CD14-positive monocyte (primary cell): Measurements from ENCODE around the gene ANO2. TPM values are rescaled to one million over a fixed set of nuclear protein-coding genes. Genes with fewer than 3 reads are reported as not detected.

ENCODE experiments used
- DNase-seq, 3 donors: peaks; one replicate each; pipeline ENCODE4 v3.0.0-alpha.2; 2011 to 2022
- H2AFZ ChIP-seq: 2 replicates; pipeline ENCODE4 v1.6.0; 2012; ENCODE audit warnings: mild to moderate bottlenecking, low read depth, low read length, inconsistent platforms; ENCODE audit not compliant: insufficient read depth, poor library complexity, severe bottlenecking
- H3K27ac ChIP-seq, 2 donors: 1 replicate in 1 of 2; 2 replicates in 1 of 2; pipeline ENCODE4 v1.5.1; 2012 to 2013; ENCODE audit warnings: low read length in 2 of 2, control low read depth in 1 of 2, inconsistent platforms in 1 of 2, low read depth in 1 of 2, mild to moderate bottlenecking in 1 of 2
- H3K27me3 ChIP-seq, 2 donors: one replicate each; pipeline versions ENCODE4 v1.6.0 to v1.6.1; 2011 to 2013; ENCODE audit warnings: low read length in 2 of 2; ENCODE audit not compliant: control insufficient read depth in 2 of 2, insufficient read depth in 2 of 2
- H3K36me3 ChIP-seq, 2 donors: replicated peaks in 1 of 2; 1 replicate in 1 of 2; 2 replicates in 1 of 2; pipeline versions ENCODE4 v1.5.1 to v1.6.1; 2012 to 2013; ENCODE audit warnings: low read length in 2 of 2, control low read depth in 1 of 2, inconsistent platforms in 1 of 2, mild to moderate bottlenecking in 1 of 2; ENCODE audit not compliant: insufficient read depth in 2 of 2, control insufficient read depth in 1 of 2
- H3K4me1 ChIP-seq, 2 donors: 1 replicate in 1 of 2; 2 replicates in 1 of 2; pipeline versions ENCODE4 v1.5.1 to v1.6.1; 2012 to 2013; ENCODE audit warnings: low read length in 2 of 2, control low read depth in 1 of 2, inconsistent platforms in 1 of 2, mild to moderate bottlenecking in 1 of 2, moderate library complexity in 1 of 2; ENCODE audit not compliant: insufficient read depth in 2 of 2, control insufficient read depth in 1 of 2
- H3K4me2 ChIP-seq: replicated peaks from 2 replicates; pipeline ENCODE3; 2012; ENCODE audit warnings: low read length, moderate library complexity, mild to moderate bottlenecking; ENCODE audit not compliant: poor library complexity, severe bottlenecking; ENCODE audit errors: extremely low read depth
- H3K4me3 ChIP-seq, 3 experiments: fragments of 200-600 bp in 1 of 3; sonication (generic) in 1 of 3; replicated peaks in 1 of 3; 1 replicate in 2 of 3; 2 replicates in 1 of 3; pipeline ENCODE4 v1.5.1; 2011 to 2013; ENCODE audit warnings: low read length in 3 of 3, mild to moderate bottlenecking in 3 of 3, control low read depth in 2 of 3, low read depth in 2 of 3, inconsistent platforms in 1 of 3, moderate library complexity in 1 of 3
- H3K79me2 ChIP-seq: 2 replicates; pipeline ENCODE4 v1.6.0; 2012; ENCODE audit warnings: mild to moderate bottlenecking, control low read depth, inconsistent platforms, low read length, moderate library complexity; ENCODE audit not compliant: insufficient read depth
- H3K9ac ChIP-seq: 2 replicates; pipeline ENCODE4 v1.6.0; 2017; ENCODE audit warnings: low read length, mild to moderate bottlenecking; ENCODE audit not compliant: insufficient read depth, poor library complexity, severe bottlenecking
- H3K9me3 ChIP-seq, 2 donors: replicated peaks in 1 of 2; 1 replicate in 1 of 2; 2 replicates in 1 of 2; pipeline versions ENCODE4 v1.5.1 to v1.6.1; 2012 to 2013; ENCODE audit warnings: low read length in 2 of 2, control low read depth in 1 of 2; ENCODE audit not compliant: control insufficient read depth in 1 of 2, insufficient read depth in 1 of 2
- H4K20me1 ChIP-seq: 2 replicates; pipeline ENCODE4 v1.6.0; 2012; ENCODE audit warnings: mild to moderate bottlenecking, low read length, control low read depth, moderate library complexity; ENCODE audit not compliant: insufficient read depth
- H3K27ac Mint-ChIP-seq, 7 donors: one replicate each; pipeline ENCODE4 v1.8.0; 2020; ENCODE audit warnings: mild to moderate bottlenecking in 7 of 7, mixed read lengths in 7 of 7, moderate library complexity in 6 of 7, inconsistent platforms in 2 of 7
- H3K27me3 Mint-ChIP-seq, 3 donors: one replicate each; pipeline ENCODE4 v1.8.0; 2021 to 2022; ENCODE audit warnings: low read depth in 3 of 3, mild to moderate bottlenecking in 3 of 3, mixed read lengths in 3 of 3, moderate library complexity in 3 of 3, inconsistent platforms in 1 of 3
- H3K36me3 Mint-ChIP-seq, 2 donors: one replicate each; pipeline ENCODE4 v1.8.0; 2020; ENCODE audit warnings: mixed read lengths in 2 of 2, inconsistent platforms in 1 of 2, mild to moderate bottlenecking in 1 of 2
- H3K4me1 Mint-ChIP-seq: one replicate; pipeline ENCODE4 v1.8.0; 2020; ENCODE audit warnings: mild to moderate bottlenecking, mixed read lengths
- H3K4me3 Mint-ChIP-seq, 2 donors: one replicate each; pipeline ENCODE4 v1.8.0; 2020; ENCODE audit warnings: mild to moderate bottlenecking in 2 of 2, mixed read lengths in 2 of 2, moderate library complexity in 1 of 2
- H3K9me3 Mint-ChIP-seq, 7 donors: one replicate each; pipeline ENCODE4 v1.8.0; 2020 to 2022; ENCODE audit warnings: mixed read lengths in 7 of 7, mild to moderate bottlenecking in 6 of 7, moderate library complexity in 6 of 7, inconsistent platforms in 2 of 7
- WGBS: methylation state at CpG from one replicate; pipeline ENCODE4 v1.1.5; 2013; ENCODE audit warnings: missing lambda C conversion rate; ENCODE audit not compliant: insufficient coverage; 5-methylcytosine and 5-hydroxymethylcytosine counted together
- intact Hi-C, 2 donors: fragments of 100-400 bp; cut with micrococcal nuclease; formaldehyde crosslinking; loops; one replicate each; pipeline versions ENCODE4 v1.15.0 to v1.15.1; 2023
- polyA plus RNA-seq, 3 donors: library from polyadenylated mRNA; depleted of rRNA in 1 of 3; unstranded in 2 of 3; stranded (reverse) in 1 of 3; fragments of 300-500 nt in 2 of 3; fragments of >200 nt in 1 of 3; fragmentation: Illumina TruSeq in 2 of 3; gene quantifications; 1 replicate in 2 of 3; 2 replicates in 1 of 3; pipeline ENCODE4 v1.2.3, GENCODE V29; 2012 to 2021
- TF ChIP-seq, protein P1 (sequence below): fragments of 200-600 bp; IDR thresholded peaks from one replicate; pipeline ENCODE4 v1.8.0; 2022; ENCODE audit warnings: antibody characterized with exemption, mild to moderate bottlenecking

Gene ANO2
- polyA plus RNA-seq, 3 donors: not detected

DNA sequence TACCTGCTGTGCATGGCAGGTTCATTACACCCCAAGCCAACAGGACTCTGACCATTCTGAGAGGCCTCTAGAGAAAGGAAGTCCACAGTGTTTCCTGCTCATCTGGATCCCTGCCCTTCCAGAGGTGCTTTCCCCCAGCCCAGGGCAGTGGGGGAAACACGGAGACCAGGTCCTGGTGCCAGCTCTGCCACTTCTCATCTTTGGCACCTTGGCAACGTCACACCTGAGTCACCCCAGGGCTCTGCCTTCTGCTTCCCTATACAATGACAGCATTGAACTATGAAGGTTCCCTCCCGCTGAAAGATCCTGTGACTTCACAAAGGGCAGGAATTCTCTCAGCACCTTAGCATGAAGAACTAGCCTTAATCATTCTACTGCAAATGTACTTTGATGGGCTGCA is 74.9 kb downstream of the ANO2 start:
- Mint-ChIP-seq H3K4me3 (no peak overlapping the region), H3K4me1 (no peaks in the 10 kb centered on the region), H3K36me3 (no peaks in the 10 kb centered on the region), H3K9me3 (peaks cover 0 to 2% (median 0%) of the 10 kb centered on the region in 7 donors), H3K27ac (no peak overlapping the region), H3K27me3 (peaks cover 0 to 2% (median 0%) of the 10 kb centered on the region in 3 donors)
- Histone ChIP-seq H3K36me3 (no peaks in the 10 kb centered on the region), H3K27me3 (no peaks in the 10 kb centered on the region), H3K79me2 (no peaks in the 10 kb centered on the region), H2AFZ (no peak overlapping the region), H3K9ac (no peak overlapping the region), H4K20me1 (no peaks in the 10 kb centered on the region), H3K27ac (no peak overlapping the region), H3K9me3 (no peaks in the 10 kb centered on the region), H3K4me1 (no peaks in the 10 kb centered on the region), H3K4me2 (no peak overlapping the region), H3K4me3 (no peak overlapping the region)
- intact Hi-C loops: no loop called here
- WGBS: 95% methylated on average over 2 of the region's 3 CpGs
- DNase-seq: no peak
- TF ChIP-seq, protein P1, sequence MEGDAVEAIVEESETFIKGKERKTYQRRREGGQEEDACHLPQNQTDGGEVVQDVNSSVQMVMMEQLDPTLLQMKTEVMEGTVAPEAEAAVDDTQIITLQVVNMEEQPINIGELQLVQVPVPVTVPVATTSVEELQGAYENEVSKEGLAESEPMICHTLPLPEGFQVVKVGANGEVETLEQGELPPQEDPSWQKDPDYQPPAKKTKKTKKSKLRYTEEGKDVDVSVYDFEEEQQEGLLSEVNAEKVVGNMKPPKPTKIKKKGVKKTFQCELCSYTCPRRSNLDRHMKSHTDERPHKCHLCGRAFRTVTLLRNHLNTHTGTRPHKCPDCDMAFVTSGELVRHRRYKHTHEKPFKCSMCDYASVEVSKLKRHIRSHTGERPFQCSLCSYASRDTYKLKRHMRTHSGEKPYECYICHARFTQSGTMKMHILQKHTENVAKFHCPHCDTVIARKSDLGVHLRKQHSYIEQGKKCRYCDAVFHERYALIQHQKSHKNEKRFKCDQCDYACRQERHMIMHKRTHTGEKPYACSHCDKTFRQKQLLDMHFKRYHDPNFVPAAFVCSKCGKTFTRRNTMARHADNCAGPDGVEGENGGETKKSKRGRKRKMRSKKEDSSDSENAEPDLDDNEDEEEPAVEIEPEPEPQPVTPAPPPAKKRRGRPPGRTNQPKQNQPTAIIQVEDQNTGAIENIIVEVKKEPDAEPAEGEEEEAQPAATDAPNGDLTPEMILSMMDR: no peak

DNA sequence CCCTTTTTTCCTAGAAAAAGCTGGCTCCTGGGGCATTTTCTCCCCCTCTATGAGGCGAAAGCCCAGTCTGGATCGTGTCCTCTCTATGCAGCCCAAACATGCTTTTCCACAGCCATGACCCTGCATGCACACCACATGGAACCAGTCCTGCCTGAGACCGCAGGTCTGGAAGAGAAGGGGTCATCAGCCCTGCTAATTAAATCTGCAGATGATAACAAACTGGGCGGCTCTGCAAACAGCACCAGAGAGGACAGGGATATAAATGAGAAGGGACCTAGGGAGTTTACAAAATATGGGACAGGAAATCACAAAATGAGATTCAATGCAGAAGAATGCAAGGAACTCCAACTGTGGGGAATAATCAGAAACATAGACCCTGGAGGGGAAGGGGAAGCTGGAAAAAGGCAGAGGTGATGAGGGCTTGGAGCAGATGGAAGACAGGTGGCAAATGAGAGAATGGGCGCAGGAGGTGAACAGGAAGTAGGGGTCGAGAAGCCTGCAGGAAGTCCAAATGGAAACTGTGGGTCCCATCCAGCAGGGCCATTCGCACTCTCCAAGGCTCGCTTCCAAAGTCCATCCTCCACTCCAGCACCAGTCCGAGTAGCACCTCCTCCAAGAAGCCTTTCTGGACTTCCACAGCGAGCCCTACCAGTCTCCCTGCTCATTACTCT is 76.3 kb downstream of the ANO2 start:
- H3K27me3 ChIP-seq: no peaks in the 10 kb centered on the region
- Mint-ChIP-seq H3K27ac (no peak overlapping the region), H3K9me3 (no peaks in the 10 kb centered on the region), H3K4me1 (no peaks in the 10 kb centered on the region), H3K27me3 (peaks cover 0 to 2% (median 0%) of the 10 kb centered on the region in 3 donors), H3K36me3 (no peaks in the 10 kb centered on the region), H3K4me3 (no peak overlapping the region)
- H3K9ac ChIP-seq: no peak overlapping the region
- H3K4me3 ChIP-seq: no peak overlapping the region
- H3K79me2 ChIP-seq: no peaks in the 10 kb centered on the region
- no peaks in the 10 kb centered on the region for H3K4me1 ChIP-seq
- intact Hi-C loops: no loop called here
- no peak for DNase-seq
- H3K27ac ChIP-seq: no peak overlapping the region
- no peaks in the 10 kb centered on the region for H3K36me3 ChIP-seq
- H4K20me1 ChIP-seq: no peaks in the 10 kb centered on the region
- TF ChIP-seq, protein P1: no peak
- 95% methylated on average over 8 of the region's 10 CpGs for WGBS
- H2AFZ ChIP-seq: no peak overlapping the region
- no peaks in the 10 kb centered on the region for H3K9me3 ChIP-seq
- no peak overlapping the region for H3K4me2 ChIP-seq
